ENCODE measurements around the gene ZC3H12C.

ZC3H12C gene

DNA sequence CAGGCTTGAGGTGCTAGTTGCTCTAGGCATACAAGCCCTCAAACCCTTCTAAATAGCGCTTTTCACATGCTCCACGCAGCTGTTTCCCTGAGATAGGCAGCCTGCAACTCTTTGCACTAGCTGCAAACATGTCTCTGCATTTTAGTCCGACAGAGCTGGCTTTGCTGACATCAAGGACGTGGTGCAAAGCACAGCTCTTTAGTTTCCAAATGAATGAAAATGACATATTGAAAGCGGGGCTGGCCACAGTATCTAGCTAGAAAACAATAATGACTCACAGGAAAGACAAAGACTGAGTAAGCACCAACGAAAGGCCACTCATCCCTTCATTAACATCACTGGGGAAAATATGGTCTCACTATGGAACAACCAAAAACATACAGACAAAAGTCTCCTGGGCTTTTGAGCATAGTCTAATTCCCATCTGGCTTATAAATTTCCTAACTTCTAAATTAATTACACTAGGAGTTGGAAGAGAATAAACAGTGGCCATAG lies 15.3 kb upstream of the ZC3H12C start:
- no peak overlapping the region for H3K4me3 ChIP-seq (ENCODE audit: low read depth, low read length)
- DNase-seq (ENCODE audit: low read depth), result no peak
- TF ChIP-seq, protein P1, sequence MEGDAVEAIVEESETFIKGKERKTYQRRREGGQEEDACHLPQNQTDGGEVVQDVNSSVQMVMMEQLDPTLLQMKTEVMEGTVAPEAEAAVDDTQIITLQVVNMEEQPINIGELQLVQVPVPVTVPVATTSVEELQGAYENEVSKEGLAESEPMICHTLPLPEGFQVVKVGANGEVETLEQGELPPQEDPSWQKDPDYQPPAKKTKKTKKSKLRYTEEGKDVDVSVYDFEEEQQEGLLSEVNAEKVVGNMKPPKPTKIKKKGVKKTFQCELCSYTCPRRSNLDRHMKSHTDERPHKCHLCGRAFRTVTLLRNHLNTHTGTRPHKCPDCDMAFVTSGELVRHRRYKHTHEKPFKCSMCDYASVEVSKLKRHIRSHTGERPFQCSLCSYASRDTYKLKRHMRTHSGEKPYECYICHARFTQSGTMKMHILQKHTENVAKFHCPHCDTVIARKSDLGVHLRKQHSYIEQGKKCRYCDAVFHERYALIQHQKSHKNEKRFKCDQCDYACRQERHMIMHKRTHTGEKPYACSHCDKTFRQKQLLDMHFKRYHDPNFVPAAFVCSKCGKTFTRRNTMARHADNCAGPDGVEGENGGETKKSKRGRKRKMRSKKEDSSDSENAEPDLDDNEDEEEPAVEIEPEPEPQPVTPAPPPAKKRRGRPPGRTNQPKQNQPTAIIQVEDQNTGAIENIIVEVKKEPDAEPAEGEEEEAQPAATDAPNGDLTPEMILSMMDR (IDR thresholded peaks at IDR 0.05; ENCODE audit: low read depth, low read length), result no peak

DNA sequence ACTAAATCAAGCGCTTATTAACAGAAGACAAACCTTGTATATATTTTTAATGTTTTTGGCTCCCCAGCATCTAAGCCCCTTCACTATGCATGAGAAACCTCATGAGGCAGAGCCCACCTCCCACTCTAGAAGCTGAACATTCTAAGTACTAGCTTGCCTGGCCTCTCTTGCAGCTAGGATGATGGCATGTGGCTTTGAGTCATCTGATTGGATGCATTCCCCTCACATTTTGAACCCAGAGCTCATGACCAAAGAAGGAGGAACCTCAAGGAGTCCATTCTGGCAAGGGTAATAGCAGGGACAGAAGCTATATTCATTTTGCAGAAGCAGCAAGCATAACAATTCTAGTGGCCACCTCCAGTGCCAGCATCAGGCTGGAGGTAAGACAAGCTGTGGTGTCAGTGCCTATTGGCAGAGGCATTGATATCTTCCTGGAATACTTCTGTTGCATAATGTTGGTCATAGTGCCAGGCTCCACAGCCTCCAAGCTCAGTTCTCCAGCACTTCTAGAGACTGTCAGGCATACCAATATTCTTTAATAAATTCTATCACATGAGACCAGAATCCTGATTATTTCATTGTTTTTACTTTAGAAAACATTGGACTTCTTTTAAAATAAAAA lies 14.2 kb upstream of the ZC3H12C start:
- H3K4me3 ChIP-seq (ENCODE audit: low read depth, low read length), result no peak overlapping the region
- TF ChIP-seq, protein P2, sequence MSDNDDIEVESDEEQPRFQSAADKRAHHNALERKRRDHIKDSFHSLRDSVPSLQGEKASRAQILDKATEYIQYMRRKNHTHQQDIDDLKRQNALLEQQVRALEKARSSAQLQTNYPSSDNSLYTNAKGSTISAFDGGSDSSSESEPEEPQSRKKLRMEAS (IDR thresholded peaks at IDR 0.05; ENCODE audit: low read depth, low read length), result no peak
- TF ChIP-seq, protein P1 (IDR thresholded peaks at IDR 0.05; ENCODE audit: low read depth, low read length), result no peak
- TF ChIP-seq POLR2A (IDR thresholded peaks at IDR 0.05; ENCODE audit: extremely low read depth, insufficient read length) (no peak), MYC (IDR thresholded peaks at IDR 0.05; ENCODE audit: low read depth, low read length) (no peak)
- no peak for DNase-seq (ENCODE audit: low read depth)

DNA sequence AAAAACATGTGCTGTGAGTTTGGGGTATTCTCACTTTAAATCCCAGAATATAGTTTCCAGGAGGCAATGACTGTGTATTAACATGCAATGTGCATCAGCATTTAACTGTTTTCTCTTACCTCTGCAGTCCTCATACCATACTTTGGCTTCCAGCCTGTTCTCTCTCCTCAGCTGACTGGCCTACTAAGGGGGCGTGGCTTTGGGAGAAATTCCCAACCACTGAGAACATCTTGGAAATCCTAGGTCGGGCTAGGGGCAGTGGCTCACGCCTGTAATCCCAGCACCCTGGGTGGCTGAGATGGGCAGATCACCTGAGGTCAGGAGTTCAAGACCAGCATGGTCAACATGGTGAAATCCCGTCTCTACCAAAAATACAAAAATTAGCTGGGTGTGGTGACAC lies 13.5 kb upstream of the ZC3H12C start:
- DNase-seq (ENCODE audit: low read depth), result no peak
- no peak for TF ChIP-seq MYC (IDR thresholded peaks at IDR 0.05; ENCODE audit: low read depth, low read length)
- TF ChIP-seq, protein P2 (IDR thresholded peaks at IDR 0.05; ENCODE audit: low read depth, low read length), result no peak
- TF ChIP-seq, protein P1 (IDR thresholded peaks at IDR 0.05; ENCODE audit: low read depth, low read length), result no peak
- TF ChIP-seq POLR2A (IDR thresholded peaks at IDR 0.05; ENCODE audit: extremely low read depth, insufficient read length), result no peak
- no peak overlapping the region for H3K4me3 ChIP-seq (ENCODE audit: low read depth, low read length)

DNA sequence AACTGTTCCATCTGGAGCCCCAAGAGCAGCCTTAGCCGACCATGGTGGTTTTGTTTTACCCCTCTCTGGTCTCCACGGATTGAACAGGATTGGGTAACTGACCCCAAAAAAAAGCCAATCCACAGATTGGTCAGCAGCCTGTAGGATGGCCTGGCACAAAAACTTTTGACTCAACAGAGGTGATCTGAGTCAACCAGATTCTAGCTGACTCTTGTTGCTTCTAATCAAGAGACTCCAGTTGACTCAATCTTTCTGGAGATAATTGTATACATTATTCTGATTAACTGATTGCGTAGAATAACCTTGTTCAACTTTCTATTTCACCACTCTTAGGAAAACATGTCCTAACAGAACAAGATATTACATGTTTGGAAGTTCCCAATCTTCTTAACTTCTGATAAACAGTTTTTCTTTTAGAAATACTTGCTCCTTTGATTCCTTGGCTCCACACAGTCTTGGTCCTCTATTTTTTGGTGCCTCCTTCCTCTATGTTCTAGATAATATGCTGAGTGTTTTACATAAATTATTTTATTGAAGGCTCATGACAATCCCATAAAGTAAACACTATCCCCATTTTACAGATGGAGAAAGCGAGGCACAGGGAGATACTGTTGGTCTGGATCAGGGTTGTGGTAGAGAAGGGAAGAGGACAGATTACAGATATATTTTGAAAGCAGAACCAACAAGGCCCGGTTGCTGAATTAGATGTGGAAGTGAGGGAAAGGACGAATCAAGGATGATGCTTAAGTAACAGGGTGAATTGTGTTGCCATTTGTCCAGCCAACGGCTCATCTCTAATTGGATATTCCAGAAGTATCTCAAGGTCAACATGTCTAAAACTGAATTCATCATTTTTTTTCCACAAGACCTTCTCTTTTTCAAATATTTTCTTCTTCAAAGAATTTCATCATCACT lies 11.5 kb upstream of the ZC3H12C start:
- no peak overlapping the region for H3K4me3 ChIP-seq (ENCODE audit: low read depth, low read length)
- DNase-seq (ENCODE audit: low read depth), result no peak
- no peak for TF ChIP-seq POLR2A (IDR thresholded peaks at IDR 0.05; ENCODE audit: extremely low read depth, insufficient read length)
- TF ChIP-seq MYC (IDR thresholded peaks at IDR 0.05; ENCODE audit: low read depth, low read length), result no peak
- TF ChIP-seq, protein P1 (IDR thresholded peaks at IDR 0.05; ENCODE audit: low read depth, low read length), result no peak
- TF ChIP-seq, protein P2 (IDR thresholded peaks at IDR 0.05; ENCODE audit: low read depth, low read length), result no peak

DNA sequence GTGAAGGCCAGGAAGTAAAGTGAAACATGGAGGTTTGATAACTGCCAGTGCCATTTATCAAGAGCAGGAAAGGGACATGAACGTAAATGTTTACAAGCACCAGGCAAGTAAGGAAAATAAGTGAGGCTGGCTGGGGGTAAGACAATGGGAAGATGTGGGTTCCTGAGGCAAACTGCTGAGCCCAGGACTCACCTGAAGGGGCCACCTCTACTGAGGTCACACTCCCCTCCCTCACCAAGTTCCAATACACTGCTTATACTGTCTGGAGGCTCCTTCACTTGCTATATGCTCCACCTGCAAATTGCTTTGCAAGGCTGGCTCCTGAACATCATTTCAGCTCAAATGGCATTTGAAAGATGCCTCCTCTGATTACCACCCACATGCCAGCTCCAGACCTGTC lies 10.3 kb upstream of the ZC3H12C start:
- DNase-seq (ENCODE audit: low read depth), result no peak
- TF ChIP-seq, protein P2 (IDR thresholded peaks at IDR 0.05; ENCODE audit: low read depth, low read length), result no peak
- TF ChIP-seq, protein P1 (IDR thresholded peaks at IDR 0.05; ENCODE audit: low read depth, low read length), result no peak
- TF ChIP-seq POLR2A (IDR thresholded peaks at IDR 0.05; ENCODE audit: extremely low read depth, insufficient read length) (no peak), MYC (IDR thresholded peaks at IDR 0.05; ENCODE audit: low read depth, low read length) (no peak)
- H3K4me3 ChIP-seq (ENCODE audit: low read depth, low read length), result no peak overlapping the region
